K562 treated with DMSO at 1 percent for 24 hours (cell line): ENCODE results near the gene CT45A9. TPM values are rescaled to one million over a fixed set of nuclear protein-coding genes. Genes with fewer than 3 reads are reported as not detected.

ENCODE experiments used
- total RNA-seq: library from RNA; unstranded; fragments of 300-600 nt; gene quantifications from 2 replicates; pipeline ENCODE4 v1.2.3, GENCODE V29; 2022; ENCODE audit warnings: low read depth; ENCODE audit not compliant: insufficient read depth

Gene CT45A9
- total RNA-seq = not detected in 2 replicates

GRCh38 chrX:135871712-135872111, at the start of gene CT45A9:
Gene CT45A9 (minus strand): TSS chrX:135871812. CDS start chrX:135868061, 3,751 bp downstream.

GRCh38 chrX:135893294-135893817, 21.7 kb upstream of the CT45A9 start, which contains the start of the genes CT45A10 and SAGE1:
Gene CT45A10 (minus strand): TSS chrX:135893444. CDS start chrX:135885344, 8,100 bp downstream.
Gene SAGE1 (plus strand): TSS chrX:135893716. CDS start chrX:135896243, 2,527 bp downstream.

GRCh38 chrX:135854438-135854837, 17.2 kb downstream of the CT45A9 start, which contains the start of gene CT45A8:
Gene CT45A8 (minus strand): TSS chrX:135854538. CDS start chrX:135850783, 3,755 bp downstream.

GRCh38 chrX:135837180-135837579, 34.4 kb downstream of the CT45A9 start, which contains the start of gene CT45A7:
Gene CT45A7 (minus strand): TSS chrX:135837280. CDS start chrX:135833533, 3,747 bp downstream.

GRCh38 chrX:135819912-135820311, 51.7 kb downstream of the CT45A9 start, which contains the start of gene CT45A2:
Gene CT45A2 (minus strand): TSS chrX:135820012. CDS start chrX:135816265, 3,747 bp downstream.

Other genes starting within 250 kb of the CT45A9 start
- gene CT45A1, start 158.2 kb downstream of the CT45A9 start, total RNA-seq = 0.53 TPM in 1 of 2 replicates, not detected in the other
- gene CT45A3, start 103.6 kb downstream of the CT45A9 start, total RNA-seq = not detected in 2 replicates
- gene CT45A5, start 86.3 kb downstream of the CT45A9 start, total RNA-seq = 0.64 TPM in 1 of 2 replicates, not detected in the other
- gene CT45A6, start 69.0 kb downstream of the CT45A9 start, total RNA-seq = not detected in 2 replicates
- 1.8 and 3.0 TPM in 2 replicates for gene CT45A2, start 51.8 kb downstream of the CT45A9 start, total RNA-seq
- gene CT45A7, start 34.5 kb downstream of the CT45A9 start, total RNA-seq = not detected in 2 replicates
- not detected in 2 replicates for gene CT45A8, start 17.3 kb downstream of the CT45A9 start, total RNA-seq
- gene CT45A10, start 21.6 kb upstream of the CT45A9 start, total RNA-seq = 14.1 and 14.8 TPM in 2 replicates
- gene SAGE1, start 21.9 kb upstream of the CT45A9 start, total RNA-seq = 15.5 and 19.4 TPM in 2 replicates
- gene MMGT1, start 102.2 kb upstream of the CT45A9 start, total RNA-seq = 10.8 and 11.7 TPM in 2 replicates
- gene SLC9A6, start 113.6 kb upstream of the CT45A9 start, total RNA-seq = 5.8 and 8.2 TPM in 2 replicates